K562 (cell line): ENCODE data around the gene DNAJC8. TPM values are rescaled to one million over a fixed set of nuclear protein-coding genes. Genes with fewer than 3 reads are reported as not detected.
A peak's percentile ranks its signal among the peaks of the same experiment; 100 is the strongest.

ENCODE experiments used
- ATAC-seq: fragments of 200-7000 bp; cut with Tn5 transposase; 3 replicates; pipeline ENCODE4 v1.9.1; 2020; ENCODE audit warnings: moderate library complexity
- BruUV-seq: library from RNA; stranded (reverse); fragments of 400-500 nt; replicated peaks from 2 replicates; lab custom pipeline; 2021; lab: Mats Ljungman, UMichigan
- CTCF ChIA-PET: fragments of 300-600 bp; formaldehyde crosslinking; extraction: SDS; loops from one replicate; lab custom pipeline; 2021; ENCODE audit warnings: low intra/inter-chr PET ratio; lab: Yijun Ruan, JAX
- POLR2A ChIA-PET: fragments of 300-600, 350-650 bp; sonication (Branson Sonifier 250); formaldehyde crosslinking; extraction: SDS; loops from one replicate; lab custom pipeline; 2021; ENCODE audit warnings: antibody characterized with exemption, inconsistent platforms; lab: Yijun Ruan, JAX
- DNase-seq, 4 experiments: peaks; one replicate each; pipeline versions ENCODE4 v3.0.0 to v3.0.0-alpha.2; 2011 to 2018; ENCODE audit warnings: low spot score in 3 of 4, mixed read lengths in 3 of 4; ENCODE audit errors: extremely low read depth in 1 of 4
- FAIRE-seq: peaks from 2 replicates; lab custom pipeline; 2011; peaks lifted over from hg19 to GRCh38; lab: Jason Lieb, UNC
- H2AFZ ChIP-seq: 2 replicates; pipeline ENCODE4 v1.6.0; 2011; ENCODE audit warnings: low read depth, low read length, control low read depth, inconsistent platforms
- H3K27ac ChIP-seq: fragments of 200-600 bp; 3 replicates; pipeline ENCODE4 v1.8.0; 2011; ENCODE audit warnings: low read depth, mild to moderate bottlenecking, control low read depth, inconsistent platforms, low read length, moderate library complexity, mixed read lengths; ENCODE audit errors: extremely low read depth
- H3K27me3 ChIP-seq, 2 experiments: fragments of 300-600 bp in 1 of 2; 2 replicates in 1 of 2; 3 replicates in 1 of 2; pipeline versions ENCODE4 v1.6.0 to v1.8.0; 2011; ENCODE audit warnings: inconsistent platforms in 2 of 2, low read length in 2 of 2, mild to moderate bottlenecking in 1 of 2, mixed read lengths in 1 of 2, moderate library complexity in 1 of 2; ENCODE audit not compliant: control insufficient read depth in 2 of 2, insufficient read depth in 2 of 2
- H3K36me3 ChIP-seq: fragments of 300-600 bp; 3 replicates; pipeline ENCODE4 v1.8.0; 2011; ENCODE audit warnings: mild to moderate bottlenecking, low read length, inconsistent platforms; ENCODE audit not compliant: control insufficient read depth, insufficient read depth
- H3K4me1 ChIP-seq, 2 experiments: fragments of 200-600 bp in 1 of 2; replicated peaks in 1 of 2; 2 replicates in 1 of 2; 3 replicates in 1 of 2; pipeline versions ENCODE4 v1.5.1 to v1.8.0; 2011; ENCODE audit warnings: inconsistent platforms in 2 of 2, low read length in 2 of 2, mild to moderate bottlenecking in 1 of 2, mixed read lengths in 1 of 2, moderate library complexity in 1 of 2; ENCODE audit not compliant: control insufficient read depth in 2 of 2, insufficient read depth in 2 of 2
- H3K4me2 ChIP-seq: 2 replicates; pipeline ENCODE4 v1.6.1; 2011; ENCODE audit warnings: low read length, control low read depth, inconsistent platforms, mixed read lengths; ENCODE audit not compliant: insufficient read depth
- H3K4me3 ChIP-seq: fragments of 200-600 bp; sonication (generic), shearing (Covaris generic); 2 replicates; pipeline ENCODE4 v1.5.1; 2016; ENCODE audit warnings: control low read depth, inconsistent platforms
- H3K79me2 ChIP-seq: fragments of 200-600 bp; 3 replicates; pipeline ENCODE4 v1.8.0; 2011; ENCODE audit warnings: low read length, inconsistent platforms; ENCODE audit not compliant: control insufficient read depth, insufficient read depth
- H3K9ac ChIP-seq, 2 experiments: 2 replicates each; pipeline versions ENCODE4 v1.6.0 to v1.6.1; 2011; ENCODE audit warnings: low read depth in 2 of 2, low read length in 2 of 2, control low read depth in 1 of 2, inconsistent platforms in 1 of 2, mild to moderate bottlenecking in 1 of 2, mixed read lengths in 1 of 2; ENCODE audit not compliant: insufficient read depth in 1 of 2
- H3K9me1 ChIP-seq: one replicate; pipeline ENCODE4 v1.6.0; 2011; ENCODE audit warnings: inconsistent platforms, mild to moderate bottlenecking, low read length, moderate library complexity; ENCODE audit not compliant: control insufficient read depth, insufficient read depth
- H3K9me3 ChIP-seq: replicated peaks from 2 replicates; pipeline ENCODE4 v1.5.1; 2011; ENCODE audit warnings: low read depth, low read length, inconsistent platforms; ENCODE audit not compliant: control insufficient read depth, insufficient read depth
- H4K20me1 ChIP-seq: replicated peaks from 2 replicates; pipeline ENCODE4 v1.6.1; 2011; ENCODE audit warnings: low read length, inconsistent platforms, mixed read lengths; ENCODE audit not compliant: control insufficient read depth, insufficient read depth
- MAFF ChIP-seq: IDR thresholded peaks from 2 replicates; pipeline ENCODE4 v1.6.1; 2012; ENCODE audit warnings: low read length, improper control_type of control experiment
- MBD1 ChIP-seq: fragments of 250-450 bp; sonication (Bioruptor Pico); IDR thresholded peaks from 2 replicates; pipeline ENCODE4 v1.8.0; 2022; ENCODE audit warnings: inconsistent platforms
- MEF2D ChIP-seq: conservative IDR thresholded peaks from 2 replicates; pipeline ENCODE4 v1.6.1; 2016; ENCODE audit warnings: low read depth, missing genetic modification characterization, missing compliant biosample characterization
- MTA3 ChIP-seq: fragments of 450-650 bp; formaldehyde crosslinking; IDR thresholded peaks from 2 replicates; pipeline ENCODE4 v1.6.1; 2017; ENCODE audit warnings: mild to moderate bottlenecking, borderline replicate concordance
- NR2C2 ChIP-seq, 2 experiments: fragments of 200-800 bp in 1 of 2; sonication (Bioruptor generic) in 1 of 2; sonication (generic) in 1 of 2; formaldehyde crosslinking in 1 of 2; IDR thresholded peaks; 2 replicates each; pipeline versions ENCODE4 v1.6.1 to v1.8.0; 2016 to 2022; ENCODE audit warnings: mild to moderate bottlenecking in 1 of 2, missing compliant biosample characterization in 1 of 2, missing genetic modification characterization in 1 of 2, missing genetic modification reagents in 1 of 2
- RREB1 ChIP-seq: fragments of 250-450 bp; sonication (Bioruptor Pico); IDR thresholded peaks from 2 replicates; pipeline ENCODE4 v1.4.0; 2020
- SMAD4 ChIP-seq: fragments of 250-450 bp; sonication (Bioruptor Pico); conservative IDR thresholded peaks from 2 replicates; pipeline ENCODE4 v1.8.0; 2021; ENCODE audit warnings: inconsistent platforms, mild to moderate bottlenecking, moderate library complexity
- TAF1 ChIP-seq: IDR thresholded peaks from 2 replicates; pipeline ENCODE4 v1.6.1; 2011; ENCODE audit warnings: mild to moderate bottlenecking, low read length, moderate library complexity; ENCODE audit not compliant: insufficient read depth, control insufficient read depth, severe bottlenecking; ENCODE audit errors: extremely low read depth
- TBL1XR1 ChIP-seq, 2 experiments: IDR thresholded peaks; 2 replicates each; pipeline ENCODE4 v1.6.1; 2012; ENCODE audit warnings: improper control_type of control experiment in 2 of 2, low read length in 2 of 2, mild to moderate bottlenecking in 1 of 2
- TGIF2 ChIP-seq: sonication (generic); formaldehyde crosslinking; IDR thresholded peaks from 2 replicates; pipeline ENCODE4 v1.8.1; 2022; ENCODE audit warnings: mild to moderate bottlenecking, missing genetic modification reagents, moderate library complexity
- ZNF165 ChIP-seq: fragments of 250-450 bp; sonication (Bioruptor Pico); IDR thresholded peaks from 2 replicates; pipeline ENCODE4 v1.4.0; 2020; ENCODE audit warnings: borderline replicate concordance
- ZNF253 ChIP-seq: fragments of 250-450 bp; sonication (Bioruptor Pico); conservative IDR thresholded peaks from 2 replicates; pipeline ENCODE4 v1.6.1; 2021; ENCODE audit warnings: mild to moderate bottlenecking
- WGBS: fragments of 100-300 bp; shearing (Covaris generic); methylation state at CpG from one replicate; pipeline ENCODE4 v1.1.6; 2016; ENCODE audit warnings: low coverage, mixed read lengths; ENCODE audit not compliant: insufficient coverage; ENCODE audit errors: missing lambda C conversion rate; 5-methylcytosine and 5-hydroxymethylcytosine counted together
- in situ Hi-C: fragments of 300-500 bp; cut with MboI; formaldehyde crosslinking; loops from 4 replicates; pipeline ENCODE4 v1.15.0; 2018; ENCODE audit warnings: inconsistent platforms, mixed read lengths
- intact Hi-C: fragments of 100-400 bp; cut with micrococcal nuclease; formaldehyde crosslinking; loops from 2 replicates; pipeline ENCODE4 v1.14.2; 2022
- polyA plus RNA-seq, 8 experiments: library from polyadenylated mRNA; depleted of rRNA in 4 of 8; stranded (reverse) in 5 of 8; unstranded in 3 of 8; fragments of >200 nt; fragmentation: Nextera tagmentation in 2 of 8; fragmentation: Illumina TruSeq in 1 of 8; extraction: Ambion mirVana in 2 of 8; extraction: Trizol in 1 of 8; gene quantifications; 2 replicates each; pipeline versions ENCODE4 v1.2.1 to v1.2.3, GENCODE V29; 2011 to 2014; ENCODE audit warnings: inconsistent platforms in 1 of 8, missing spikeins in 1 of 8
- total RNA-seq, 7 experiments: library from RNA; depleted of rRNA in 6 of 7; stranded (reverse); fragments of >200 nt in 6 of 7; fragmentation: Illumina TruSeq in 2 of 7; extraction: Trizol in 2 of 7; gene quantifications; 2 replicates each; pipeline versions ENCODE4 v1.2.1 to v1.2.3, GENCODE V29; 2011 to 2021; ENCODE audit warnings: low replicate concordance in 1 of 7

The DNAJC8 gene
- total and polyA plus RNA-seq, 9 of the 15 experiments (the other 6 are each of a cell fraction or from before 2014, with no cell fraction given) = 143 to 508 (median 209) TPM

DNA sequence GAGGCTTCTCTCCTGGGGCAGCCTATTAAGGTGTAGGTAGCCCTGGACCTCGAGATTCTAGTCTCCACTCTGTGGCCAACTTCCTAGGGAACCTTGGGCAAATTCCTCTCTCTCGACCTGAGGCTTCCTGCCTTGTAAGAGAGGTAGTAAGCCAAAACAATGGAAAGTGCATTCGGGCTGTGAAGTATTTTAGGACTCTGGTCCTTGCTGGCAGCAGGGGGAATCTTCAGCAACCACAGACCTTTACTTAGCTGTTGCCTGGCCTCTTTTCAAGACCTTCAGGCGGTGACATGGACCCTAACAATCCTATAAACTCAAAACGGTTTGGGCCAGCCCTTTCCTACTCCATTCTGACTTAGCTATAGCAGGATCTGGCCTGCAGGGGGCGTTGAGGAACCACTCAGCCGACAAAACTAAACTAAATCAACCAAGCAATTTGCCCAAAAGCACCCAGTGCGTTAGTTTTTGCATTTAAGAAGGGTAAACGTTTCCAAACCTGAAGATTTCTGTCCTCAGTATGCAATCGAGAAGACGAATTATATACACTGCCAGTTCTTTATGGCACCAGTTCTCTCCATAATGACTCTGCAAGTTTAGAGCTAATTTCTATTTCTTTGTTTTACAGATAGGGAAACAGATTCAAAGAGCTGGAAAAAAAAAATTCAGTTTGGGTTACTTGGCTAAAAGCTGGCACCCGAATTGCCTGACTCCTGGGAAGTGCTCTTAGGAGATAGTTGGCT lies 15.6 kb upstream of the DNAJC8 start:
- 5% methylated on average over 12 of the region's 12 CpGs for WGBS
- Histone ChIP-seq H2AFZ (peak overlapping the region; percentile 97), H3K27me3 (no peaks in the 10 kb centered on the region), H3K27ac (peak overlapping the region; percentile 81), H3K9me1 (no peaks in the 10 kb centered on the region), H3K4me3 (peak overlapping the region; percentile 0; the same call in 1 of the 2 replicates), H3K79me2 (peaks cover 4% of the 10 kb centered on the region; the same call in 2 of the 3 replicates), H3K9ac (peak overlapping the region; percentile 74 to 82; a peak in 3 of 4 replicates), H3K9me3 (no peaks in the 10 kb centered on the region), H4K20me1 (no peaks in the 10 kb centered on the region), H3K4me1 (peaks cover 14 to 36% of the 10 kb centered on the region in 2 experiments), H3K4me2 (peak overlapping the region; percentile 76), H3K36me3 (no peaks in the 10 kb centered on the region)
- peak; percentile 71 for ATAC-seq
- peak; percentile 67 to 92 (median 74) for DNase-seq
- ChIA-PET POLR2A (interaction anchor here (0.8 to 10.6 kb wide), 24 partner anchors 8 to 400 kb away, joined by 3 to 245 read pairs (median 6); partner anchors contain the start of genes ATP5IF1, EYA3, MED18 and PHACTR4), CTCF (interaction anchor here (1.2 to 1.6 kb wide), 3 partner anchors 111 to 161 kb away, joined by 4 to 5 read pairs (median 4); no protein-coding TSS in a partner anchor)
- no TSS peak for BruUV-seq
- peak; percentile 93 for FAIRE-seq
- intact Hi-C loops = loop anchor here (1.0 to 5.0 kb wide), 10 partner anchors 11 to 354 kb away; partner anchors contain the start of genes MED18 and SESN2
- in situ Hi-C loops = no loop called here
- TF ChIP-seq TAF1 = peak; percentile 61
- peak in 1 of 2 experiments; percentile 67; a peak in 2 of 4 replicates for TF ChIP-seq TBL1XR1 (IDR thresholded peaks at IDR 0.05; ENCODE audit: low read length in 2 of 2)
- TF ChIP-seq MTA3 = peak; percentile 64; the same call in 1 of the 2 replicates
- no peak for TF ChIP-seq TGIF2 (CRISPR knock-in tag)
- 0 out of 2 replicates have a peak, but pooled peaks have one; percentile 27 for TF ChIP-seq MEF2D (tag)
- TF ChIP-seq ZNF165 (CRISPR knock-in tag) = 0 out of 2 replicates have a peak, but pooled peaks have one; percentile 42
- TF ChIP-seq ZNF253 = no peak
- peak; percentile 21; the same call in 1 of the 2 replicates for TF ChIP-seq MBD1
- peak; percentile 42; the same call in 1 of the 2 replicates for TF ChIP-seq MAFF
- TF ChIP-seq SMAD4 (CRISPR knock-in tag) = no peak
- no peak for TF ChIP-seq NR2C2 (CRISPR knock-in tag; IDR thresholded peaks at IDR 0.05)
- TF ChIP-seq NR2C2 (tag; IDR thresholded peaks at IDR 0.05) = no peak
- peak; percentile 79; the same call in 1 of the 2 replicates for TF ChIP-seq RREB1 (CRISPR knock-in tag)
